Embryonic facial prominence (tissue), 1 donor: ENCODE data around the gene C15orf62.

Experiments used
- DNase-seq: peaks from one replicate; pipeline ENCODE4 v3.0.0-alpha.2; 2016; ENCODE audit errors: extremely low spot score

C15orf62 gene

GRCh38 chr15:40815042-40815698 lies 45.4 kb downstream of the C15orf62 start:
- DNase-seq = no peak

- no peak for DNase-seq
These were observed 49.3 kb downstream of the C15orf62 start for GRCh38 chr15:40819048-40819447.

- no peak for DNase-seq
These were observed 51.4 kb downstream of the C15orf62 start for GRCh38 chr15:40821195-40821594.
